Islet precursor cell (in vitro differentiated cells): ENCODE data around the gene RASAL1.

ENCODE experiments used
- DNase-seq: peaks from one replicate; pipeline ENCODE4 v3.0.0-alpha.2; 2018

The RASAL1 gene

GRCh38 chr12:113094738-113095137, 40.8 kb downstream of the RASAL1 start:
- no peak for DNase-seq

DNA sequence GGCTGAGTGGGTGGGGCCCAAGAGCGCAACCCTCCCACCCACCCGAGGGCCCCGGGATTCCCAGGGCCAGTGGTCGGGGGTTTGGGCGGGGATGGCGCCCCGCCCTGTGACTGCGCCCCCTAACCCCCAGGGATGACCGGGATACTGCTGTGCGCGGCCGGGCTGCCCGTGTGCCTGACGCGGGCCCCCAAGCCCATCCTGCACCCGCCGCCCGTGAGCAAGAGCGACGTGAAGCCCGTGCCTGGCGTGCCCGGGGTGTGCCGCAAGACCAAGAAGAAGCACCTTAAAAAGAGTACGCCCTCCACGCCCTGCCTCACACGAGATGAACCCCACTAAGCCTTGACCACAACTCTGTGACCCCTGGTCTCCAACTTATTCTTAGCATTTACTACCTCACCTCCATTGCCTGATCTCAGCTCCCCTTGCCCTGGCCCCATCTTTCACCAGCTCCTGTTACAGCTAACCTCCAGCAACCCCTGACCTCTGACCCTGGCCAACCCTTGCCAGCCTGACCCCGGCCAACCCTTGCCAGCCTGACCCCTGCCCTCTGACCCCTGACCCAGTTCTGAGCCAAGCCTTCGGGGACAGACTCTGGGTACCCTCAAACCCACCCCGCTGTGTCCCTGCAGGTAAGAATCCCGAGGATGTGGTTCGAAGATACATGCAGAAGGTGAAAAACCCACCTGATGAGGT, 42.0 kb downstream of the RASAL1 start:
- no peak for DNase-seq

GRCh38 chr12:113092607-113093408, 42.8 kb downstream of the RASAL1 start:
- DNase-seq = peak; percentile 92

DNA sequence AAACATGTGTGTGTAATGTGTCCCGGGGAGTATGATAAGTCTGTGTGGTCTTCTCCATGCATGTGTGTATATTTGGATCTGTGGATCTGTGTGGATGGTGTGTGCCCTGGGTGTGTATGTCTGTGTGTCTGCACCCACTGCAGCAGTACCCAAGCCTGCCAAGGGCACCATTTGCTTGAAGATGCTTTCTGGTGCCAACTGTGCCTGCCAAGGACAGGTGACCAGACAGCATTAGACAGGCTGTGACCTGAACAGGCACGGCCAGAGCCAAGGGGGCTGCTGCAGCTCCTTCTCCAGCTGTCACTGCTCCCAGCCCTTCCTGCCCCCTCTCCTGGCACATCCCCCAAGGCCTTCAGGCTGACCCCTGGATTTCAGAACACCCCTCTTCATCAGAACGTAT, 44.1 kb downstream of the RASAL1 start:
- no peak for DNase-seq

GRCh38 chr12:113090740-113091139, 44.8 kb downstream of the RASAL1 start:
- no peak for DNase-seq

DNA sequence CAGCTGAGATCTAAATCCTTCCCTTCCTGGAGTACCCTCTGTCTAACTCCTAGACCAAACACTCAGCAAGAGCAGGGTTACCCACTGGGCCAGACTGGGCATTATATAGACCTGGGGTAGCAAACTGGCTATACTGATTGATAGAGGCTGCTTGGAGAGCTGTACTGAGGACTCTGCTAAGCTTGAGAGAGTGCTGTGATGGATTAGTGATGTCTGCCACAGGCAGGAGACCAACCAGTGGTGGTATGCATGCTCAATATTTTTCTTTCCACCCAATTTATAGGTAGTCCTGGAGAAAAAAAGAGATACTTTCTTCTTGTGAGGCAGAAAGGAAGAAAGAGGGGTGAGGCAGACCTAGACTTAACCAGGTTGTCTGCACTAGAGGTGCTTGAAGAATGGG, 45.7 kb downstream of the RASAL1 start:
- DNase-seq = no peak

DNA sequence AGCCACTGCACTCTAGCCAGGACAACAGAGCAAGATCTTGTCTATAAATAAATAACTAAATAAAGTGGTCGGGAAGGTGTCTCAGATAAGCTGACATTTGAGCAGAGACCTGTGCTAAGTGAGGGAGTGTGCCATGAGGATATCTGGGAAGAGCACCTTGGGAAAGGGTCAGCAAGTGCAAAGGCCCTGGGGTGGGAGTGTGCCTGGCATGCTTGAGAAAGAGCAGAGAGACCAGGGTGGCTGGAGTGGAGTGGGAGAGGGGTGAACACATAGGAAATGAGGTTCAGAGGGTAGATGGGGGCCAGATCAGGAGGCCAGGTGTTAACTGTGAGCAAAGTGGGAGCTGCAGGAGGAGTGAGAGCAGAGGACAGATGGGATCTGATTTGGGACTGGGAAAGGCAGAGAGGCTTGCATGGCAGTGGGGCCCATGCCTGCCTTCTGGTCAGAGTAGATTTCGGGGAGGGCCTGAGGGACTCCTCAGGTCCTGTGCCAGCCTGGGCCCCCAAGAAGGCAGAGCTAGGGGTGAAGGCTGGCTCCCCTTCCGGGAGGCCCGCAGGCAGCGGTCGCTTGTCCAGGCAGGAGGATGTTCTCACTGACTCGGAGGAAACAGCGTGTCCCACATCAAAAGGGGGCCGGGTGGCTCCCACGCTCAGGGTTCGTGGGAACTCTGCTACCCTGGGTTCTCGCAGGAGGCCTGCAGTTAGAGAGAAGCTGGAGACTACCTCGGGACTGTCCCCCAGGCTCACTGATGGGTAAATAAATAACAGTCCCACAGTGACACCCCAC, 46.4 kb downstream of the RASAL1 start:
- DNase-seq = no peak

DNA sequence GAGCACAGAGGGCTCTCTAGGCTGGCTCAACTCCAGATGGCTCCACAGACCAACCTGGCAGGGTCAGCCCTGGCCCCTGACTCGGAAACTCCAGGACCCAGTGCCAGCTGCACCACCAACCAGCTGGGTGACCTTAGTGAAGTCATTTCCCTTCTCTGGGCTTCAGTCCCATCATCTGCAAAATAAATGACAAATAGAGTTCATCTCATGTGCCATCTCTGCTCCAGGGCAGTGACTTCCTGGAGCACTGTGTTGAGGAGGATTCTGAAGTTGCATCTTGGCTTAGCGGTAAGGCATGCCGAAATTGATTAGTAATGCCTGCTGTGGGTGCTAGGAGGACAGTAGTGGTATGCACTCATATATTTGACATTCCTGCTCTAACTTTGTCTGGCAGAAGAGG, 47.5 kb downstream of the RASAL1 start:
- DNase-seq = no peak

- DNase-seq = no peak
Observed at GRCh38 chr12:113087193-113087592, 48.4 kb downstream of the RASAL1 start.

DNA sequence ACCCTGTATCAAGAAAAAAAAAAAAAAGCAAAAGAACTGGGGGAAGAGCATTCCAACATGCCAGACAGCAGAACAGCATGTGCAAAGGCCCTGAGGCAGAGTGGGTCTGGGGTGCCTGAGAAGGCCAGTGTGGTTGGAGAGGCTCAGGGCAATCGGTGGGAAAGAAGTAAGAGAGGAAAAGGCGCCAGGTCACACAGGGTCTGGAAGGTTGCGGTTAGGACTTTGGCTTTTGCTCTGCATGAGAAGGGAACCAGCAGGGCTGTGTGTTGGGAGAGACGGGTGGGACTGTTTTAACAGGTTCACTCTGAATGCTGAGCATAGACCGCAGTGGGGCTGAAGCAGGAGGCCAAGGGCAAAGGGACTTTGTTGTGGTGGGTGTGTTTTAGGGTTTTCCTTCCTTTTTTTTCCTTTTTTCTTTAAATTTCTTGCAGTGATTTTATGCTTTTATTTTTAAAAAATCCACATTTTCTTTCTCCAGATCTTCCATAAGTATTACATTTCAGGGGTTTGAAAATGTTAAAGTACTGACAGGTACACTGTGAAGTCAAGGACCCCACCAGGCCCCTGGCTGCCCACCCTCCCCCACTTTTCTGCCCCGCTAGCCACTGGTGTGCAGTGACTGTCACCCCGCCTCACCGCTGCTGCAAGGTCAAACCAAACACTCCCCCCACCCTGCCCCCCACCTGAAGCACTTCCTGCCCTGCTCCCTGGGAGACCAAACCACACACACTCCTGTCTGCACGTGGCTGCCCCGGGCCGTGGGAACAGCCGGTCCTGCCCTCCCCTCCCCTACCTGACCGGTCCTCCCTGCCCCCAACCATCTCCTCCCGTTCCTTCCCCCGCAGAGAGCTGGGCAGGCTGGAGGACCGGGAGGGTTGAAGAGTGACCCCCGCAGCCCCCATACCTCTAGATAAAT, 49.1 kb downstream of the RASAL1 start:
- DNase-seq = peak; percentile 83

DNA sequence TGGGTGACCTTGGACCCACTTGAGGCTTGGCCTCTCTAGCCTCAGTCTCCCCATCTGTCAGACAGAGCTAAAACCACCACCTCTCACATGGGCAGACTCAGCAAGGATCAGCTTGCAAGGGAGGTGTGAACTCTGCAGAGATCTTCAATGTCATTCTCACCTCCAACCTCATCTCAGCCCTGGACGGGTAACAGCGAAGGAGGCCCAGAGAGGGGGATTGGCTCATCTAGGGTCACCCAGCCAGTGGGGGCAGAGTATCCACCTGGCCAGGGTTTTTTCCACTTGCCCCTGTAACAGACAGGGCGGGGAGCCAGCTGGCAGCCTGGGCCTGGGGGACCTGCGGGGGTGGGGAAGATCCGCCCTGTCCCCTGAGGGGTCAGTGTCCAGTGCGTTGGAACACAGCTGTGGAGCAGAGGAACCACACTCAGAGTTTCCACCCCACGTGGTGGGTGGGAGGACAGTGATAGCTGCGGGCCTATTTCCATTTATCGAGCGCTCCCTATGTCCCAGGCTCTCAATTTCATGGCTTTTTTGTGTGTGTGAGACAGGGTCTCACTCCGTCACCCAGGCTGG, 51.6 kb downstream of the RASAL1 start:
- peak; percentile 56 for DNase-seq

GRCh38 chr12:113082486-113083148, 52.9 kb downstream of the RASAL1 start:
- no peak for DNase-seq

GRCh38 chr12:113081873-113082272, 53.7 kb downstream of the RASAL1 start:
- no peak for DNase-seq

DNA sequence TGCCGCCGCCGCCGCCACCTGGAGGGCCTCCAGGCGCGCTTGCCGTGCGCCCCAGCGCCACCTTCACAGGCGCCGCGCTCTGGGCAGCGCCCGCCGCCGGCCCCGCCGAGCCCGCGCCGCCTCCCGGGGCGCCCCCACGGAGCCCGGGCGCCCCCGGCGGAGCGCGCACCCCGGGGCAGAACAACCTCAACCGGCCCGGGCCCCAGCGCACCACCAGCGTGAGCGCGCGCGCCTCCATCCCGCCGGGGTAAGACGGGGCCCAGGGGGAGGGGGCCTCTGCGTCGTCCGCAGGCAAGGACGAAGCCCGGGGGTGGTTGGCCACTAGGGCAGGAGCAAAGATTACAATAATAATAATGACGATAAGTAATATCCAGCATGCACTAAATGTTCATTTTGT, 57.7 kb downstream of the RASAL1 start:
- no peak for DNase-seq

DNA sequence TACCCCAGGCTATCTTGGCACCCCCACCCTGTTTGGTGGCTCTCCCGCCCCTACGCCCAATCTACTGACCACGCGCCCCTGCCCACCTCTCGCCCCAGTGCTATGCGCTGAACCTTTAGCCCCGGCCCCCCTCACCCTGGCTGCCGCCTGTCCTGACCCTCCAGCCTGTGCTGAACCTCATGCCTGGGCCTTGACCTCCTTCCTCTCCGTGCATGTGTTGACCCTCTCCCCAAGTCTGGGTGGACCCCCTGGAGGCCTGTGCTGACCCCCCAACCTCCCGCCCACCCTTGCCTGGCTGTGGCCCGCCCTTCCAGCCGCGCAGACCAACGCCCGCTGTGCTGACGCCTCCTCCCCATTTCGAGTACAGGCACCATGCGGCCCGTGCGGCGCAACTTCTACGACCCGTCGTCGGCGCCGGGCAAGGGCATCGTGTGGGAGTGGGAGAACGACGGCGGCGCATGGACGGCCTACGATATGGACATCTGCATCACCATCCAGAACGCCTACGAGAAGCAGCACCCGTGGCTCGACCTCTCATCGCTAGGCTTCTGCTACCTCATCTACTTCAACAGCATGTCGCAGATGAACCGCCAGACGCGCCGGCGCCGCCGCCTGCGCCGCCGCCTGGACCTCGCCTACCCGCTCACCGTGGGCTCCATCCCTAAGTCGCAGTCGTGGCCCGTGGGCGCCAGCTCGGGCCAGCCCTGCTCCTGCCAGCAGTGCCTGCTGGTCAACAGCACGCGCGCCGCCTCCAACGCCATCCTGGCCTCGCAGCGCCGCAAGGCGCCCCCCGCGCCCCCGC, 58.3 kb downstream of the RASAL1 start:
- DNase-seq = peak; percentile 70

DNA sequence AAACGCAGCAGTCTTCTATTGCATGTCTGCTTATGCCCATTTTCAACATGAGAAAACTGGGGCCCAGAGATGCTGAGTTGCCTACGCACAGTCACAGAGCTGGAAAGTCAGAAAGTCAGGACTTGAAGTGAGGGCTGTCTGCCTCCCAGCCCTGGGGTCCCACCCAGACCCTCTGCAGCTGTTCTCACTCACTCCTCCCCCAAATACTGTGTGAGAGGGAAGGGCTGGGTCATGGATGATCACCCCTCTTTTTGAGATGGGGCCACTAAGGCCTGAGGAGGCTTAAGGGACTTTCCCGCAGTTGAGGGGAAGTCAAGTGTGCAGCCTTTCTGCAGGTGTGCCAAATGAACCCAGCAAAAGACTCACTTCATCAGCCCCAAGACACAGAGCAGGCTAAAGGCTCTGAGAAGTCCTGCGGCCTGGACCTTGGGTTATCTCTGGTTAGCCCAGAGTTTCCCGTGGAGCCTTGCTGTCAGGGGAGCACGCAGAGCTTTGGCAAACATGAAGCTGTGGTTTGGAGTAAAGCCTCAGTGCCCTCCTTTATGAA, 60.4 kb downstream of the RASAL1 start:
- DNase-seq = no peak

DNA sequence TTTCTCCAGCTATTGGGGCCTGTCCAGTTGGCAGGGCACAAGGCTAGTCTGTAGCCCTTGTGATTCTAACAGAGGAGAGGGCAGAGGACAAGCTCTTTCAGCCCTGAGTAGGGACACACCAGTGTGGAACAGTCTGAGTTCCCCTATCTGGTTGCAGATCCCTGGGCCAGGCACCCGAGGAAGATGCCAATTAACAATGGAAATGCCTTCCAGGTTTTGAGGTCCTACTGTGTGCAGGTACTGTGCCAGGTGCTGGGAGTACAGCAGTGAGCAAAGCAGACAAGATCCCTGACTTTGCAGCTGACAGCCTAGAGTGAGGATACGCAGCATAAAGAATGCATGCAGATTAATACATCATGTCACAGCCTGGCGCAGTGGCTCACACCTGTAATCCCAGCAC, 62.0 kb downstream of the RASAL1 start:
- DNase-seq = no peak

- no peak for DNase-seq
Observed at GRCh38 chr12:113072136-113072535, 63.4 kb downstream of the RASAL1 start.

DNA sequence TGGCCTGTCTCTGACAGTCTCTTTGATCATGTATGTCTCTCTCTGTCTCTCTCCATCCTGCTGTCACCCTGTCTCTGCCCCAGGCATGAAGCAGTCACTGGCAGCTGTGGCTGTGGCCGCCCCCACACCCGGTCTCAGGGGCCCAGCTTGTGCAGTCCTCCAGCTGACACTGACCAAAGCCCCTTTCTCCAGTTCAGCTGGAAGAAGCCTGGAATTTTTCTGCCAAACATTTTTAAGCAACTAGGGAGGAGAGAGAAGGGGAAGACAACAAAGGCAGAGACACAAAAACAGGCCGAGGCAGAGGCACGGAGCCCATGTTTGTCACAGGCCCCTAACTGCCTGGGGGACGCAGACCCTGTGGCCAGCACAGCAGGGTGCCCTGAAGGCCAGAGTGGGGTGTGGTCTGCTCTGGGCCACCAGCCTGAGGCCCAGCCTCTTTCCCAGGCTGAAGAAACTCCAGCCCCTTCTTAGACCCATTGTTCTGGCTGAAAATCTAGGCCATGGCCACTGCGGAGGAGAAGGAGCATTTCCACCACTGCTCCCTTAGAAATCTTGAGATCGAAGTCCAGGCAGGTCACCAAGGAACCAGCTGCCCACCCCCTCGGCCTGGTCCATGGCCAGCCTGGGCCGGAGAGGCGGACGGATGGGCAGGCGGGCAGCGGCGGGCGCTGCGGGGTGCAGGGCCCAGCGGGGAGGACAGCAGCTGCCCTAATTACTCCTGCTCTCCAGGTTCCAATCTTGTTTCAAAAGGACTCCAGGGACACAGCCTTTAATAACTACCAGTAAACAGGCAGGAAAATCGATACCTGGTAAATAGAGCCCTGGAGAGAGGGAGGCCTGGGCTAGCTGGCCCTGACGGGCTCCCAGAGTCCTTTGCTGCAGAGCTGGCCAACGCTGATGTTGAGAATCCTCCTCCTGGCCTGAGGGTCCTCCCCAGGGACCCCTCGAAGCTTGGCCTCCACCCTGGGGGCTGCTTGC, 64.1 kb downstream of the RASAL1 start:
- DNase-seq = peak; percentile 54
